ACHN (cell line): Measurements from ENCODE around the gene CCAR1.
"Not testable (repeated sequence)": the region's sequence is repeated elsewhere in the genome, so short reads cannot be mapped to it uniquely, and the experiment has no call there.

Experiments
- DNase-seq: peaks from one replicate; pipeline ENCODE4 v3.0.0-alpha.2; 2015
- in situ Hi-C: cut with HindIII; loops from 2 replicates; pipeline ENCODE4 v1.10.0; 2017; ENCODE audit warnings: low sequenced_read_pairs, low pct_ligation_motif_present, low pct_unique_long_range_greater_than_20kb

The CCAR1 gene, protein sequence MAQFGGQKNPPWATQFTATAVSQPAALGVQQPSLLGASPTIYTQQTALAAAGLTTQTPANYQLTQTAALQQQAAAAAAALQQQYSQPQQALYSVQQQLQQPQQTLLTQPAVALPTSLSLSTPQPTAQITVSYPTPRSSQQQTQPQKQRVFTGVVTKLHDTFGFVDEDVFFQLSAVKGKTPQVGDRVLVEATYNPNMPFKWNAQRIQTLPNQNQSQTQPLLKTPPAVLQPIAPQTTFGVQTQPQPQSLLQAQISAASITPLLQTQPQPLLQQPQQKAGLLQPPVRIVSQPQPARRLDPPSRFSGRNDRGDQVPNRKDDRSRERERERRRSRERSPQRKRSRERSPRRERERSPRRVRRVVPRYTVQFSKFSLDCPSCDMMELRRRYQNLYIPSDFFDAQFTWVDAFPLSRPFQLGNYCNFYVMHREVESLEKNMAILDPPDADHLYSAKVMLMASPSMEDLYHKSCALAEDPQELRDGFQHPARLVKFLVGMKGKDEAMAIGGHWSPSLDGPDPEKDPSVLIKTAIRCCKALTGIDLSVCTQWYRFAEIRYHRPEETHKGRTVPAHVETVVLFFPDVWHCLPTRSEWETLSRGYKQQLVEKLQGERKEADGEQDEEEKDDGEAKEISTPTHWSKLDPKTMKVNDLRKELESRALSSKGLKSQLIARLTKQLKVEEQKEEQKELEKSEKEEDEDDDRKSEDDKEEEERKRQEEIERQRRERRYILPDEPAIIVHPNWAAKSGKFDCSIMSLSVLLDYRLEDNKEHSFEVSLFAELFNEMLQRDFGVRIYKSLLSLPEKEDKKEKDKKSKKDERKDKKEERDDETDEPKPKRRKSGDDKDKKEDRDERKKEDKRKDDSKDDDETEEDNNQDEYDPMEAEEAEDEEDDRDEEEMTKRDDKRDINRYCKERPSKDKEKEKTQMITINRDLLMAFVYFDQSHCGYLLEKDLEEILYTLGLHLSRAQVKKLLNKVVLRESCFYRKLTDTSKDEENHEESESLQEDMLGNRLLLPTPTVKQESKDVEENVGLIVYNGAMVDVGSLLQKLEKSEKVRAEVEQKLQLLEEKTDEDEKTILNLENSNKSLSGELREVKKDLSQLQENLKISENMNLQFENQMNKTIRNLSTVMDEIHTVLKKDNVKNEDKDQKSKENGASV

DNA sequence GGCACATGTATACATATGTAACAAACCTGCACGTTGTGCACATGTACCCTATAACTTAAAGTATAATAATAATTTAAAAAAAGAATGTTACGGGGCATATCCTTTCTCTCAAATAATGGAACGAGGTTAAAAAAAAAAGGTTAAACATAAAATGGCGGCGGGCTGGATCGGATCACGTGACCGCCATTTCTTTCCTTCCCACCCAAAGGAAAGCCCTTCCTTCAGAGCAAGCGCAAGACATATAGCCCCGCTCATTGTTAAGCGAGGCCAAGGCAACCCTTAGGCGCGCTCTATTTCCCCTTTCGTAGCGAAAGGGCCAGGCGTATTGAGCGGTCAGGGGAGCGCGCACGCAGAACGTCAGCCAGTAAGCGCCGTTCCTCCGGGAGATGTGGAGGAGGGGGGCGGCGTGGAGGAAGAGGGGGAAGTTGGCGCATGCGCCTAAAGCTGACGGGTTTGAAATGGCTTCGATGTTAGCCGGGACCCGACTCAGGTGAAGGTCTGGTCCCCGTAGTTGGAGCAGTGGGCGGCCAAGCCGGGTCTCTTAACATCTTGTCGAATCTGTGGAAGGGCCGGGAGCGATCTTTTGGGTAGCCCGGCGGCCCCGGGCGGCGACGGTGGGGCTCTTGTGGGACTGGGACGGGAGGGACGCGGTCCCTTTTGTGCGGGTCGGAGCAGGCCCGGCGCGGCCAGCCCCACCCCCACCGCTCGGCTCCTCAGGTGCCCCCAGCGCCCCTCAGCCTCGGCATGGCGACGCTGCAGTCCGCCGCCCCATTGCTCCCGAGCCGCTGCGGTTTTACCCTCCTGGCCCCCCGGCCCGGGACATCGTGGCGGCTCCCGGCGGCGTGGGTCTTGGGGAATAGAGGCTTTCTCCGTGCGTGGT is at the start of gene CCAR1:
Gene CCAR1 (plus strand): TSS at position 447 of the 880 bp plus-strand sequence. CDS start 1,266 bp downstream, outside the sequence.
- in situ Hi-C loops, result no loop called here
- peak; percentile 99 for DNase-seq

DNA sequence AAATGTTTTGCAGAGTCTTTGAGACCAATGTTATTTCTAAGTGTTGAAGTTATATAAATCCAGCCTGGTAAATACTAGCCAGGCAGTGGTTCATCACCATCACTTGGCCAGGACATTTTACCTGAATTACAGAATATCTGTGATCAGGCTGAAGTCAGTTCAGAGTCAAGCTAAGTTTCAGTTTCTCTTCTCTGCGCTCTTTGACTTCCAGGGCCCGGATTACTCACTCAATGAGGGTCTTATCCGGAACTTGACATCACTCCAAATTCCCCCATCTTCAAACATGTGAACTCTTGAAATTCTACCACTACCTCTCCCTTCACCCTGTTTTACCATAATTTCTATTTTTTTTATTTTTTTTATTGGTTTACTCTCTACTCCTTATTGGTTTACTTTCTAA is 36.6 kb upstream of the CCAR1 start:
- in situ Hi-C loops, result no loop called here
- no peak for DNase-seq

DNA sequence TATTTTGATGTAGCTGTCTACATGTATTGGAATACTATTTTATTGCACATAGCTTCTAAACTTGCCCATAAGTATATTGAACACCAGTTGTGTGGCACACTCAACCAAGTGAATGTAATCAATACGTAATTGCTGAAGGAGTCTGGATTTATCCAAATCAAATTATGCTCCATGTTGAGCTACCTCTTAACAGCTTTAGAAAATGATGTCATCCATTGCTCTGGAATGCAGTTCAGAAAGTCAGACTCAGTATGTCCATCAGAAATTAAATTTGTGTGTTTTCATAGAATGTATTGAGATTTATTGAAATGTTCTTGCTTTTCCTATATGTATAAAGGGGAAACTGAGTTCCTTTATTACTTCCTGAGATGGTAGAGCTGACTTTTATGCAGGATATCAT is 25.0 kb upstream of the CCAR1 start:
- in situ Hi-C loops, result no loop called here

DNA sequence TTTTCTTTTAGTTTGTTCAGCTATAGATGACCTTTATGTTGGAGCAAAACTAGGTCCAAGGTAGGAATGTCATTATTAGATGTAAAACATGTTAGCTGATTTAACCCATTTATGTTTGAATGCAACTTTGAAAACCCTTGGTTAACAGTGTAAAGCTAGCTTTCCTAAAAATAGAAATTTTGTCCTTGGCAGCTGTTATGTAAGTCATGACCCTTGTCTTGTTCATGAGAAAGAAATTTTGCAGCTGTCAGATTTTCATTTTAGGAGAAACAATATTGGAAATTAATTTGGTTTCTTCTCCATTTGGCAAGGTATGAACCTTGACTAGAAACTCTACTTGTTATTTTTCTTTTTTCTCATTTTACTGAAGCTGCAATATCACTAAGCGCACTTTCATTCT is 23.9 kb upstream of the CCAR1 start:
- no peak for DNase-seq
- in situ Hi-C loops, result no loop called here

More for the DNA sequence above, 25.0 kb upstream of the CCAR1 start:
- DNase-seq, result no peak

DNA sequence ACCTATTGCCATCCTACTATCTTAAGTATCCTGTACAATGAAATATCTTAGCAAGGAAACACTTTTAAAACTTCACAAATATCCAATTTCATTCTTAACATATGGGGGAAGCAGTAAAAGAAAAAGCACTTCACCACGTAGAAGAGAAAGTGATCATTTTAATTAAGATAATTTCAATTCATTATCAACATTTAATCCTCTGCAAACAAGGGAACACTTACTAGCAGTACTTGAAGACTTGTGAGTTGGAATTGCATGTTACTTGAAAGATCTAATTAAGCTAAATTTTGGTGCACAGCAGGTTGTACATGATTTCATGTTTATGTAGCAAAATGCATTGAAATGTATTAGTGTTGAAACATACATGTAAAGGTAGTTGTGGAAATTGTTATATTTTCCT is 20.8 kb upstream of the CCAR1 start:
- DNase-seq, result no peak
- in situ Hi-C loops, result no loop called here

DNA sequence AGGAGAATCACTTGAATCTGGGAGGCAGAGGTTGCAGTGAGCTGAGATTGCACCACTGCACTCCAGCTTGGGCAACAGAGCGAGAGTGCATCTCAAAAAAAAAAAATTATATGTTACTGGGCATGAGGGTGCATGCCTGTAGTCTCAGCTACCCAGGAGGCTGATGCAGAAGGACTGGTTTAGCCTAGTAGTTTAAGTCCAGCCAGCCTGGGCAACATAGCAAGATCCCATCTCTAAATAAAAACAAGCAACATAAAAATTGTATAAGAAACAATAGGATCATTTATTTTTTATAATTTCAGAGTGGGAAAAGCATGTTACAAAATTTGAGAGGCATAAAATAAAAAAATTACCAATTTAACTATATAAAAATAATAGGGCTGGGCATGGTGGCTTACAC is 15.5 kb upstream of the CCAR1 start:
- DNase-seq, result no peak
- in situ Hi-C loops, result no loop called here

DNA sequence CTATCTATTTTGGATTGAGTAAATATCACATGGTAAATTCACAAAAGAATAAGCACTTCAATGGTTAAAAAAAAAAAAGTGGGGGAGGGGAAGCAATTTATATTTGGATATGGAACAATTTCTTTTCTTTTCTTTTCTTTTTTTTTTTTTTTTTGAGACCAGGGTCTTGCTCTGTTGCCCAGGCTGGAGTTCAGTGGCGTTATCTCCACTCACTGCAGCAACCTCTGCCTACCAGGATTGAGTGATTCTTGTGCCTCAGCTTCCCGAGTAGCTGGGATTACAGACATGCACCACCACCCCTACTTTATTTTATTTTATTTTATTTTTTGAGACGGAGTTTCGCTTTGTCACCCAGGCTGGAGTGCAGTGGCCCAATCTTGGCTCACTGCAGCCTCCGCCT is 12.1 kb upstream of the CCAR1 start:
- in situ Hi-C loops, DNase-seq: not testable (repeated sequence)

DNA sequence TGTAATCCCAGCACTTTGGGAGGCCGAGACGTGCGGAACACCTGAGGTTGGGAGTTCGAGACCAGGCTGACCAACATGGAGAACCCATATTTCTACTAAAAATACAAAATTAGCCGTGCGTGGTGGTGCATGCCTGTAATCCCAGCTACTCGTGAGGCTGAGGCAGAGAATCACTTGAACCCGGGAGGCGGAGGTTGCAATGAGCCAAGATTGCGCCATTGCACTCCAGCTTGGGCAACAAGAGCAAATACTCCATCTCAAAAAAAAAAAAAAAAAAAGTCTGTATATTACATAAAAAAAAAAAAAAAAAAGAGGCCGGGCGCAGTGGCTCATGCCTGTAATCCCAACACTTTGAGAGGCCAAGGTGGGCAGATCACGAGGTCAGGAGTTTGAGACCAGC is 8.0 kb upstream of the CCAR1 start:
- DNase-seq, in situ Hi-C loops: not testable (repeated sequence)

DNA sequence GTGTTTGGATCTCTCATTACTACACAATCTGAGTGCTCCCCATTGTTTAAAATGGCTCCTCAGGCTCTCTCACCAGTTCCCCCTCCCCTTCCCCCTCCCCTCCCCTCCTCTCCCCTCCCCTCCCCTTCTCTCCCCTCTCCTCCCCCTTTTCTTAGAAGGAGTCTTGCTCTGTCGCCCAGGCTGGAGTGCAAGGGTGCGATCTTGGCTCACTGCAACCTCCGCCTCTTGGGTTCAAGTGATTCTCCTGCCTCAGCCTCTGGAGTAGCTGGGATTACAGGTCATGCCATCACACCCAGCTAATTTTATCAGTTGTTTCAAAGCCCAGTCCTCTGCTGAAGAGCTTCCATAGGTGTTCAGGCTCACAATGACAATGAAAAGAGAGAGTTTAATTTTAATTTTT is 3.6 kb upstream of the CCAR1 start:
- in situ Hi-C loops, result no loop called here
- no peak for DNase-seq

DNA sequence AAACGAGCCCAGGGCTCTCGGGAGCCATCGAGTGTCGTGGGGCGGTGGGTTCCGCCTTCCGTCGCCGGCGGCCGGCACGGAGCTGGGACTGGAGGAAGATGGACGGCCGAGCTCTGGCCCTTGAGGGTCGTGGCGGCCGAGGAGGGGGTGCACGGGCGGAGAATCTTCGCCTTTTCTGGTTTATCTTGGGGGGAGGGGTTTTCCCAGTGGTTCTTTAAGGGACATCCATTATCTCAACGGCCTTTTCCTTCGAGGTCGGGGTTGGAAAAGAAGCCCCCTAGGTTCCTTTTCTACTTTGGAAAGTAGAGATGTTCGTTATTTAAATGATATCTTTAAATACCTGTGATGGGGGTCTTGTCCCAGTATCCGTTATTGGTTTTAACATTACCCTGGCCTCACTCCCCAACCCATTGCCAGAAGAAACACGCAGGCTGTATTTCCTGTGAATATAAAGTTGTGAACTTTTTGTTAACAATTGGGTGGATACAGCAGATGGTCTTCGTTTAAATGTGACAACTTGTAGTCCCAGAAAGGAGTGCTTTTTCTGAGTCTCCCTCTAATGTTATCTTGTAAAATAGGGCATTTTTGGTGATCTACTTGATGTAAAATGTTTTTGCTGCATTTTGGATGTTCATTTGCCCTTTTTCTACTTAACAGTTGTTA is 765 bp downstream of the CCAR1 start:
- in situ Hi-C loops, result no loop called here
- peak; percentile 8 for DNase-seq

DNA sequence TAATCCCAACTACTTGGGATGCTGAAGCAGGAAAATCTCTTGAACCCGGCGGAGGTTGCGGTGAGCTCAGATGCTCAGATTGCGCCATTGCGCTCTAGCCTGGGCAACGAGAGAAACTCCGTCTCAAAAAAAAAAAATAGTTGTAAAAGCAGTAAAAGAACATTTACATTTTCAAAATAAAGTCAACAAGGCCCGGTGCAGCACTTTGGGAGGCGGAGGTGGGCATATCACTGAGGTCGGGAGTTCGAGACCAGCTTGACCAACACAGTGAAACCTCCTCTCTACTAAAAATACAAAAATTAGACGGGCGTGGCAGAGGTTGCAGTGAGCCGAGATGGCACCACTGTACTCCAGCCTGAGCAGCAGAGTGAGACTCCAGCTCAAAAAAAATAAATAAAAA is 4.0 kb downstream of the CCAR1 start:
- in situ Hi-C loops, result no loop called here
- DNase-seq, result no peak

DNA sequence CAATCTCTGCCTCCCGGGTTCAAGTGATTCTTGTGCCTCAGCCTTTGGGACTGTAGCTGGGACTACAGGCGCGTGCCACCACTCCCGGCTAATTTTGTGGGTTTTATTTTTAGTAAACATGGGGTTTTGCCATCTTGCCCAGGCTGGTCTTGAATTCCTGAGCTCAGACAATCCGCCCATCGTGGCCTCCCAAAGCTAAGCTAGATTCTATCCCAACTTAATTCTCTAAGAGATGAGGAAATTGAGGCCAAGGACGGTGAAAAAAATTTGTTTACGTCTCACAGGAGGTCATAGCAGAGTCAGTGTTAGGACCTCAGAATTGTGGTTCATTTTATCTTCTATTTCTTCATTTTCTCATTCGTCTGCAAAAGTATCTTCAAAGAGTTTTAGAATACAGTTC is 6.1 kb downstream of the CCAR1 start:
- DNase-seq, result no peak
- in situ Hi-C loops, result no loop called here

DNA sequence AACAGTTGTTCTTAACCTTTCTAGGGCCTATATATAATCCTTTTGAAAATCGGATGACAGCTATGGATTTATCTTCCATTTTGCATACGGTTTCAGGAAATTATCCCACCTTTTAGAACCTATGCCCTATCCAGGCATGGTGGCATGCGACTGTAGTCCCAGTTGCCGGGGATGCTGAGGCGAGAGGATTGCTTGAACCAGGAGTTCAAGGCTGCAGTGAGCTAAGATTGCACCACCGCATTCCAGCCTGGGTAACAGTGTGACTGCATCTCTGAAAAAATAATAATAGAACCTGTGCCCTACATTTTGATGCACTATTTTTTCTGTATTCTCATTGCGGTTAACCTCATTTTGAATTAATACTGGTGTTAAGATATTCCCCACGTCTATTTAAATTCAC is 11.6 kb downstream of the CCAR1 start:
- in situ Hi-C loops, result no loop called here
- no peak for DNase-seq

DNA sequence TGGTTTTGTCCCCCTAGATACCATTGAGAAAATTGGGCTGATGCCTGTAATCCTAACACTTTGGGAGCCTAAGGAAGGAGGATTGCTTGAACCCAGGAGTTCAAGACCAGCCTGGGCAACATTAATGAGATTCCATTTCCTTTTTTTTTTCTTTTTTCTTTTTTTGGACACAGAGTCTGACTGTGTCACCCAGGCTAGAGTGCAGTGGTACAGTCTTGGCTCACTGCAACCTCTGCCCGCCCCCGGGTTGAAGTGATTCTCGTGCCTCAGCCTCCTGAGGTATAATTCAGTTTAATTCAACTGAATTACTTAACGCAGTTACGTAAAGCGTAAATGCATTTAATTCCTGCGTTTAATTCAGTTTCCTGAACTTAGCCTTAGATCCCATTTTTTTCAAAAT is 13.3 kb downstream of the CCAR1 start:
- in situ Hi-C loops, result no loop called here
- DNase-seq, result no peak

DNA sequence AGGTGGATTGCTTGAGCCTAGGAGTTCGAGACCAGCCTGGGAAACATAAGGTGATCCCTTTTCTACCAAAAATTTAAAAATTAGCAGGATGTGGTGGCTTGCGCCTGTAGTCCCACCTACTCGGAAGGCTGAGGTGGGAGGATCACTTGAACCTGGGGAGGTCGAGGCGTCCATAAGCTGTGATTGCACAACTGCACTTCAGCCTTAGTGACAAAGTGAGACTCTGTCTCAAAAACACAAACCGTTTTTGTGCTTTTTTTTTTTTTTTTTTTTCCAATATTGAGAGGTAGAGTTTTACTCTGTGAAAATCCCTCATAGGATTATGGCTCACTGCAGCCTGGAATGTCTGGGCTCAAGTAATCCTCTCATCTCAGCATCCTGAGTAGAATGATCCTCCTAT is 14.1 kb downstream of the CCAR1 start:
- in situ Hi-C loops, result no loop called here
- DNase-seq, result no peak

DNA sequence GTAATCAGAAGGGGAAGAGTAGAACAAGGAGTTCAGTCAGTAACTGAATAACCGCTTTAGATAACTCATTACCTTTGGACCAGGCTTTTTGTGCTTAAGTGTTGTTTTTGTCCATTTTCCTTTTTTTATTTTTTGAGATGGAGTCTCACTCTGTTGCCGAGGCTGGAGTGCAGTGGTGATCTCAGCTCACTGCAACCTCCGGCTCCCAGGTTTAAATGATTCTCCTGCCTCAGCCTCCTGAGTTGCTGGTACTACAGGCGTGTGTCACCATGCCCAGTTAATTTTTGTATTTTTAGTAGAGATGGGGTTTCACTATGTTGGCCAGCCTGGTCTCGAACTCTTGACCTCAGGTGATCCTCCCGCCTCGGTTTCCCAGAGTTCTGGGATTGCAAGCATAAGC is 14.7 kb downstream of the CCAR1 start:
- in situ Hi-C loops, DNase-seq: not testable (repeated sequence)

DNA sequence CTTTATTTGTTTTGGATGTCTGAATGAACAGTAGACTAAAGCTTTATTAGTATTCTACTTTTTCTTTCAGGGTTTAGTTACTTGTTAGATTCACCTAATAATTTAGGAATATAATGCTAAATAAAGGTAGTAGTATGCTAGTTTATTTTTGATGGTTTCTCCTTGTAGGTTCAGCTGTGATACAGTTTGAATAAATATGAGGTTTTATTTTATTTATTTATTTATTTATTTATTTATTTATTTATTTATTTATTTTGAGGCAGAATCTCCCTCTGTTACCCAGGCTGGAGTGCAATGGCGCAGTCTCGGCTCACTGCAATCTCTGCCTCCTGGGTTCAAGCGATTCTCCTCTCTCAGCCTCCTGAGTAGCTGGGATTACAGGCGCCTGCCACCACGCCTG is 19.6 kb downstream of the CCAR1 start:
- DNase-seq, in situ Hi-C loops: not testable (repeated sequence)

DNA sequence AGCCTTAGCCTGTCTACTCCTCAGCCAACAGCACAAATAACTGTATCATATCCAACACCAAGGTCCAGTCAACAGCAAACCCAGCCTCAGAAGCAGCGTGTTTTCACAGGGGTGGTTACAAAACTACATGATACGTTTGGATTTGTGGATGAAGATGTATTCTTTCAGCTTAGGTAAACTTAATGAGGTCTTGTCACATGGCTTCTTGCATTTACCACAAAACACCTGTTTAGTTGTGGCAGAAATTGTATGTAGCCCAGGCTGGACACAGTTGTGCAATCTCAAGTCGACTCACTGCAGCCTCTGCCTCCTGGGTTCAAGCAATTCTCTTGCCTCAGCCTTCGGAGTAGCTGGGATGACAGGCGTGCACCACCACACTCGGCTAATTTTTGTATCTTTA is 21.4 kb downstream of the CCAR1 start:
- DNase-seq, result no peak
- in situ Hi-C loops, result no loop called here
